ENCODE data around the gene ZNF248.

- TF ChIP-seq ESRRG (CRISPR knock-in tag; IDR thresholded peaks at IDR 0.05): no peak
- TF ChIP-seq ZFP30 (CRISPR knock-in tag; IDR thresholded peaks at IDR 0.05): no peak
- TF ChIP-seq ZC3H10 (CRISPR knock-in tag; IDR thresholded peaks at IDR 0.05): no peak
- no peak for TF ChIP-seq PATZ1 (CRISPR knock-in tag; IDR thresholded peaks at IDR 0.05; ENCODE audit: borderline replicate concordance)
- TF ChIP-seq GLIS3 (CRISPR knock-in tag; IDR thresholded peaks at IDR 0.05): no peak
- TF ChIP-seq, protein P1, sequence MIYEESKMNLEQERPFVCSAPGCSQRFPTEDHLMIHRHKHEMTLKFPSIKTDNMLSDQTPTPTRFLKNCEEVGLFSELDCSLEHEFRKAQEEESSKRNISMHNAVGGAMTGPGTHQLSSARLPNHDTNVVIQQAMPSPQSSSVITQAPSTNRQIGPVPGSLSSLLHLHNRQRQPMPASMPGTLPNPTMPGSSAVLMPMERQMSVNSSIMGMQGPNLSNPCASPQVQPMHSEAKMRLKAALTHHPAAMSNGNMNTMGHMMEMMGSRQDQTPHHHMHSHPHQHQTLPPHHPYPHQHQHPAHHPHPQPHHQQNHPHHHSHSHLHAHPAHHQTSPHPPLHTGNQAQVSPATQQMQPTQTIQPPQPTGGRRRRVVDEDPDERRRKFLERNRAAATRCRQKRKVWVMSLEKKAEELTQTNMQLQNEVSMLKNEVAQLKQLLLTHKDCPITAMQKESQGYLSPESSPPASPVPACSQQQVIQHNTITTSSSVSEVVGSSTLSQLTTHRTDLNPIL (CRISPR knock-in tag; IDR thresholded peaks at IDR 0.05; ENCODE audit: low read depth): no peak
- TF ChIP-seq CSRNP3 (CRISPR knock-in tag; IDR thresholded peaks at IDR 0.05): no peak
- no peak for TF ChIP-seq ISL1 (CRISPR knock-in tag; IDR thresholded peaks at IDR 0.05)
- TF ChIP-seq ZNF565 (CRISPR knock-in tag; conservative IDR thresholded peaks at IDR 0.05; ENCODE audit: low read depth): no peak
- no peak for TF ChIP-seq CSDC2 (CRISPR knock-in tag; IDR thresholded peaks at IDR 0.05)
- no peak for TF ChIP-seq ZFP3 (CRISPR knock-in tag; IDR thresholded peaks at IDR 0.05)
- TF ChIP-seq, protein P2, sequence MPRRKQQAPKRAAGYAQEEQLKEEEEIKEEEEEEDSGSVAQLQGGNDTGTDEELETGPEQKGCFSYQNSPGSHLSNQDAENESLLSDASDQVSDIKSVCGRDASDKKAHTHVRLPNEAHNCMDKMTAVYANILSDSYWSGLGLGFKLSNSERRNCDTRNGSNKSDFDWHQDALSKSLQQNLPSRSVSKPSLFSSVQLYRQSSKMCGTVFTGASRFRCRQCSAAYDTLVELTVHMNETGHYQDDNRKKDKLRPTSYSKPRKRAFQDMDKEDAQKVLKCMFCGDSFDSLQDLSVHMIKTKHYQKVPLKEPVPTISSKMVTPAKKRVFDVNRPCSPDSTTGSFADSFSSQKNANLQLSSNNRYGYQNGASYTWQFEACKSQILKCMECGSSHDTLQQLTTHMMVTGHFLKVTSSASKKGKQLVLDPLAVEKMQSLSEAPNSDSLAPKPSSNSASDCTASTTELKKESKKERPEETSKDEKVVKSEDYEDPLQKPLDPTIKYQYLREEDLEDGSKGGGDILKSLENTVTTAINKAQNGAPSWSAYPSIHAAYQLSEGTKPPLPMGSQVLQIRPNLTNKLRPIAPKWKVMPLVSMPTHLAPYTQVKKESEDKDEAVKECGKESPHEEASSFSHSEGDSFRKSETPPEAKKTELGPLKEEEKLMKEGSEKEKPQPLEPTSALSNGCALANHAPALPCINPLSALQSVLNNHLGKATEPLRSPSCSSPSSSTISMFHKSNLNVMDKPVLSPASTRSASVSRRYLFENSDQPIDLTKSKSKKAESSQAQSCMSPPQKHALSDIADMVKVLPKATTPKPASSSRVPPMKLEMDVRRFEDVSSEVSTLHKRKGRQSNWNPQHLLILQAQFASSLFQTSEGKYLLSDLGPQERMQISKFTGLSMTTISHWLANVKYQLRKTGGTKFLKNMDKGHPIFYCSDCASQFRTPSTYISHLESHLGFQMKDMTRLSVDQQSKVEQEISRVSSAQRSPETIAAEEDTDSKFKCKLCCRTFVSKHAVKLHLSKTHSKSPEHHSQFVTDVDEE (CRISPR knock-in tag; IDR thresholded peaks at IDR 0.05): no peak
These were observed 80.4 kb downstream of the ZNF248 start for GRCh38 chr10:37777056-37777455.
